HepG2 (cell line): ENCODE measurements around the gene EHD1. TPM values are rescaled to one million over a fixed set of nuclear protein-coding genes. Genes with fewer than 3 reads are reported as not detected.
A peak's percentile ranks its signal among the peaks of the same experiment; 100 is the strongest.

Experiments
- FOSL1 ChIP-seq: sonication (generic); formaldehyde crosslinking; IDR thresholded peaks from 2 replicates; pipeline ENCODE4 v1.9.0; 2021; ENCODE audit warnings: missing genetic modification reagents, borderline replicate concordance
- FOXC1 ChIP-seq: sonication (generic); formaldehyde crosslinking; IDR thresholded peaks from 2 replicates; pipeline ENCODE4 v1.8.0; 2022; ENCODE audit warnings: mild to moderate bottlenecking, missing genetic modification reagents, borderline replicate concordance
- FOXJ3 ChIP-seq: sonication (generic); formaldehyde crosslinking; IDR thresholded peaks from 2 replicates; pipeline ENCODE4 v1.4.0; 2020; ENCODE audit warnings: missing genetic modification reagents, mild to moderate bottlenecking, borderline replicate concordance
- GTF3A ChIP-seq: sonication (generic); formaldehyde crosslinking; conservative IDR thresholded peaks from 2 replicates; pipeline ENCODE4 v1.4.0; 2020; ENCODE audit warnings: mild to moderate bottlenecking, missing genetic modification reagents
- HMG20B ChIP-seq: conservative IDR thresholded peaks from 2 replicates; pipeline ENCODE4 v1.6.1; 2016; ENCODE audit warnings: missing genetic modification reagents, missing compliant biosample characterization
- HNF4G ChIP-seq, 2 experiments: sonication (generic) in 1 of 2; formaldehyde crosslinking in 1 of 2; IDR thresholded peaks; 2 replicates each; pipeline versions ENCODE4 v1.4.0 to v1.6.1; 2011 to 2020; ENCODE audit warnings: borderline replicate concordance in 2 of 2, low read depth in 2 of 2, mild to moderate bottlenecking in 2 of 2, low read length in 1 of 2, missing genetic modification reagents in 1 of 2, moderate library complexity in 1 of 2
- KLF6 ChIP-seq: IDR thresholded peaks from 2 replicates; pipeline ENCODE4 v1.8.0; 2016; ENCODE audit warnings: missing biosample characterization, missing genetic modification reagents
- NR2F2 ChIP-seq: IDR thresholded peaks from 2 replicates; pipeline ENCODE4 v1.6.1; 2012; ENCODE audit warnings: low read depth, inconsistent platforms, borderline replicate concordance
- SETDB1 ChIP-seq: sonication (generic); formaldehyde crosslinking; IDR thresholded peaks from 2 replicates; pipeline ENCODE4 v1.5.1; 2020; ENCODE audit warnings: missing genetic modification reagents, mild to moderate bottlenecking, borderline replicate concordance
- SMAD9 ChIP-seq: sonication (generic); formaldehyde crosslinking; IDR thresholded peaks from 2 replicates; pipeline ENCODE4 v1.5.1; 2020; ENCODE audit warnings: mild to moderate bottlenecking, missing genetic modification reagents
- ZNF20 ChIP-seq: sonication (generic); formaldehyde crosslinking; IDR thresholded peaks from 2 replicates; pipeline ENCODE4 v1.4.0; 2020; ENCODE audit warnings: mild to moderate bottlenecking, moderate library complexity, missing genetic modification reagents
- ZNF230 ChIP-seq: sonication (generic); formaldehyde crosslinking; IDR thresholded peaks from 2 replicates; pipeline ENCODE4 v1.4.0; 2020; ENCODE audit warnings: mild to moderate bottlenecking, missing genetic modification reagents
- ZNF256 ChIP-seq: sonication (generic); formaldehyde crosslinking; conservative IDR thresholded peaks from 2 replicates; pipeline ENCODE4 v1.4.0; 2020; ENCODE audit warnings: missing genetic modification reagents
- ZNF282 ChIP-seq: fragments of 450-650 bp; IDR thresholded peaks from 2 replicates; pipeline ENCODE4 v1.6.1; 2018; ENCODE audit not compliant: partially characterized antibody
- ZNF362 ChIP-seq: sonication (generic); formaldehyde crosslinking; IDR thresholded peaks from 2 replicates; pipeline ENCODE4 v1.4.0; 2020; ENCODE audit warnings: missing genetic modification reagents, mild to moderate bottlenecking, borderline replicate concordance
- ZNF572 ChIP-seq: sonication (generic); formaldehyde crosslinking; IDR thresholded peaks from 2 replicates; pipeline ENCODE4 v1.5.1; 2020; ENCODE audit warnings: mild to moderate bottlenecking, missing genetic modification reagents
- ZNF576 ChIP-seq: sonication (generic); formaldehyde crosslinking; IDR thresholded peaks from 2 replicates; pipeline ENCODE4 v1.4.0; 2020; ENCODE audit warnings: mild to moderate bottlenecking, missing genetic modification reagents
- polyA plus RNA-seq, 8 experiments: library from polyadenylated mRNA; depleted of rRNA in 3 of 8; stranded (reverse) in 7 of 8; unstranded in 1 of 8; fragments of >200 nt; fragmentation: Illumina TruSeq in 4 of 8; extraction: Trizol in 4 of 8; gene quantifications; 2 replicates each; pipeline versions ENCODE4 v1.2.1 to v1.2.3, GENCODE V29; 2011 to 2016; ENCODE audit warnings: low read depth in 4 of 8, missing spikeins in 1 of 8, mixed read lengths in 1 of 8; ENCODE audit not compliant: insufficient read depth in 1 of 8
- total RNA-seq, 5 experiments: library from RNA; depleted of rRNA; stranded (reverse); fragments of >200 nt; fragmentation: Illumina TruSeq; extraction: Trizol; gene quantifications; 2 replicates each; pipeline ENCODE4 v1.2.3, GENCODE V29; 2016; ENCODE audit warnings: low read depth in 1 of 5
- TF ChIP-seq, protein P1 (sequence below): IDR thresholded peaks from 2 replicates; pipeline ENCODE4 v1.6.1; 2016; ENCODE audit warnings: missing genetic modification reagents, missing compliant biosample characterization
- TF ChIP-seq, protein P2 (sequence below): sonication (generic); formaldehyde crosslinking; IDR thresholded peaks from 2 replicates; pipeline ENCODE4 v1.8.0; 2023; ENCODE audit warnings: mild to moderate bottlenecking, missing genetic modification reagents
- TF ChIP-seq, protein P3 (sequence below): sonication (generic); formaldehyde crosslinking; IDR thresholded peaks from 2 replicates; pipeline ENCODE4 v1.8.1; 2023; ENCODE audit warnings: missing genetic modification reagents, mild to moderate bottlenecking, borderline replicate concordance
- TF ChIP-seq, protein P4 (sequence below): sonication (generic); formaldehyde crosslinking; IDR thresholded peaks from 2 replicates; pipeline ENCODE4 v1.5.0; 2020; ENCODE audit warnings: mild to moderate bottlenecking, low read depth, missing genetic modification reagents, borderline replicate concordance
- TF ChIP-seq, protein P5 (sequence below): sonication (generic); formaldehyde crosslinking; conservative IDR thresholded peaks from 2 replicates; pipeline ENCODE4 v1.4.0; 2020; ENCODE audit warnings: missing genetic modification reagents

Gene EHD1
- total and polyA plus RNA-seq, 2 of the 13 experiments (the other 11 are each of a cell fraction or from before 2014, with no cell fraction given): 23.6 to 26.6 TPM

GRCh38 chr11:64878494-64879243 is at the start of gene EHD1 (continued):
- TF ChIP-seq, protein P1, sequence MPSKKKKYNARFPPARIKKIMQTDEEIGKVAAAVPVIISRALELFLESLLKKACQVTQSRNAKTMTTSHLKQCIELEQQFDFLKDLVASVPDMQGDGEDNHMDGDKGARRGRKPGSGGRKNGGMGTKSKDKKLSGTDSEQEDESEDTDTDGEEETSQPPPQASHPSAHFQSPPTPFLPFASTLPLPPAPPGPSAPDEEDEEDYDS (CRISPR knock-in tag): peak; percentile 98
- TF ChIP-seq KLF6 (CRISPR knock-in tag) (peak; percentile 94; the same call in 1 of the 2 replicates), HMG20B (no peak), SETDB1 (CRISPR knock-in tag) (no peak), ZNF282 (no peak), FOXC1 (CRISPR knock-in tag) (0 out of 2 replicates have a peak, but pooled peaks have one; percentile 28), FOXJ3 (CRISPR knock-in tag) (0 out of 2 replicates have a peak, but pooled peaks have one; percentile 24), ZNF576 (CRISPR knock-in tag) (no peak; the same call in 1 of the 2 replicates), ZNF20 (CRISPR knock-in tag) (no peak), FOSL1 (CRISPR knock-in tag) (no peak), NR2F2 (no peak; the same call in 1 of the 2 replicates), ZNF362 (peak; percentile 25; the same call in 1 of the 2 replicates), ZNF230 (CRISPR knock-in tag) (peak; percentile 56; the same call in 1 of the 2 replicates), SMAD9 (peak; percentile 30; the same call in 1 of the 2 replicates), HNF4G (IDR thresholded peaks at IDR 0.05; ENCODE audit: borderline replicate concordance, low read depth, low read length) (no peak), HNF4G (CRISPR knock-in tag; IDR thresholded peaks at IDR 0.05; ENCODE audit: borderline replicate concordance, low read depth) (no peak), GTF3A (0 out of 2 replicates have a peak, but pooled peaks have one; percentile 30), ZNF572 (no peak), ZNF256 (CRISPR knock-in tag) (no peak)
- TF ChIP-seq, protein P2, sequence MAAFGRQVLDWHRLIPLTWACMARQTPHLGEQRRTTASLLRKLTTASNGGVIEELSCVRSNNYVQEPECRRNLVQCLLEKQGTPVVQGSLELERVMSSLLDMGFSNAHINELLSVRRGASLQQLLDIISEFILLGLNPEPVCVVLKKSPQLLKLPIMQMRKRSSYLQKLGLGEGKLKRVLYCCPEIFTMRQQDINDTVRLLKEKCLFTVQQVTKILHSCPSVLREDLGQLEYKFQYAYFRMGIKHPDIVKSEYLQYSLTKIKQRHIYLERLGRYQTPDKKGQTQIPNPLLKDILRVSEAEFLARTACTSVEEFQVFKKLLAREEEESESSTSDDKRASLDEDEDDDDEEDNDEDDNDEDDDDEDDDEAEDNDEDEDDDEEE (CRISPR knock-in tag): peak; percentile 14; the same call in 1 of the 2 replicates
- TF ChIP-seq, protein P3, sequence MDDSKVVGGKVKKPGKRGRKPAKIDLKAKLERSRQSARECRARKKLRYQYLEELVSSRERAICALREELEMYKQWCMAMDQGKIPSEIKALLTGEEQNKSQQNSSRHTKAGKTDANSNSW: no peak
- TF ChIP-seq, protein P4, sequence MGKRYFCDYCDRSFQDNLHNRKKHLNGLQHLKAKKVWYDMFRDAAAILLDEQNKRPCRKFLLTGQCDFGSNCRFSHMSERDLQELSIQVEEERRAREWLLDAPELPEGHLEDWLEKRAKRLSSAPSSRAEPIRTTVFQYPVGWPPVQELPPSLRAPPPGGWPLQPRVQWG (CRISPR knock-in tag): no peak
- TF ChIP-seq, protein P5, sequence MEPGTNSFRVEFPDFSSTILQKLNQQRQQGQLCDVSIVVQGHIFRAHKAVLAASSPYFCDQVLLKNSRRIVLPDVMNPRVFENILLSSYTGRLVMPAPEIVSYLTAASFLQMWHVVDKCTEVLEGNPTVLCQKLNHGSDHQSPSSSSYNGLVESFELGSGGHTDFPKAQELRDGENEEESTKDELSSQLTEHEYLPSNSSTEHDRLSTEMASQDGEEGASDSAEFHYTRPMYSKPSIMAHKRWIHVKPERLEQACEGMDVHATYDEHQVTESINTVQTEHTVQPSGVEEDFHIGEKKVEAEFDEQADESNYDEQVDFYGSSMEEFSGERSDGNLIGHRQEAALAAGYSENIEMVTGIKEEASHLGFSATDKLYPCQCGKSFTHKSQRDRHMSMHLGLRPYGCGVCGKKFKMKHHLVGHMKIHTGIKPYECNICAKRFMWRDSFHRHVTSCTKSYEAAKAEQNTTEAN: no peak
